GM12878 (cell line): ENCODE measurements around the gene OSER1.

Experiments
- FOXM1 ChIP-seq: IDR thresholded peaks from 2 replicates; pipeline ENCODE4 v1.6.1; 2012; ENCODE audit warnings: low read depth, mild to moderate bottlenecking, inconsistent platforms, low read length, moderate library complexity
- POLR2A ChIP-seq: IDR thresholded peaks from 2 replicates; pipeline ENCODE4 v1.6.1; 2011; ENCODE audit warnings: low read depth, mild to moderate bottlenecking, low read length
- SMARCA5 ChIP-seq: fragments of 450-650 bp; IDR thresholded peaks from 2 replicates; pipeline ENCODE4 v1.6.1; 2017; ENCODE audit warnings: mild to moderate bottlenecking
- TAF1 ChIP-seq: IDR thresholded peaks from 2 replicates; pipeline ENCODE4 v1.6.1; 2011; ENCODE audit warnings: mild to moderate bottlenecking, low read depth, low read length, borderline replicate concordance
- TARDBP ChIP-seq: IDR thresholded peaks from 2 replicates; pipeline ENCODE4 v1.6.1; 2016; ENCODE audit warnings: borderline replicate concordance
- YY1 ChIP-seq: IDR thresholded peaks from 2 replicates; pipeline ENCODE4 v1.6.1; 2011; ENCODE audit warnings: low read depth, mild to moderate bottlenecking, low read length
- ZBTB11 ChIP-seq: fragments of 450-650 bp; formaldehyde crosslinking; IDR thresholded peaks from 2 replicates; pipeline ENCODE4 v1.5.0; 2022; ENCODE audit warnings: mild to moderate bottlenecking, missing genetic modification characterization
- ZBTB33 ChIP-seq: fragments of 450-650 bp; IDR thresholded peaks from 2 replicates; pipeline ENCODE4 v1.6.1; 2017; ENCODE audit warnings: mild to moderate bottlenecking
- TF ChIP-seq, protein P1 (sequence below), 3 experiments: IDR thresholded peaks in 2 of 3; conservative IDR thresholded peaks in 1 of 3; 2 replicates each; pipeline ENCODE4 v1.5.1; 2011; ENCODE audit warnings: low read depth in 3 of 3, low read length in 3 of 3, mild to moderate bottlenecking in 3 of 3, control low read depth in 2 of 3, moderate library complexity in 2 of 3, inconsistent platforms in 1 of 3, mixed read lengths in 1 of 3; ENCODE audit not compliant: control insufficient read depth in 2 of 3, insufficient read depth in 1 of 3; ENCODE audit errors: extremely low read depth in 1 of 3

- TF ChIP-seq ZBTB33: no peak
- no peak for TF ChIP-seq POLR2A
- TF ChIP-seq TAF1: no peak
- TF ChIP-seq, protein P1, sequence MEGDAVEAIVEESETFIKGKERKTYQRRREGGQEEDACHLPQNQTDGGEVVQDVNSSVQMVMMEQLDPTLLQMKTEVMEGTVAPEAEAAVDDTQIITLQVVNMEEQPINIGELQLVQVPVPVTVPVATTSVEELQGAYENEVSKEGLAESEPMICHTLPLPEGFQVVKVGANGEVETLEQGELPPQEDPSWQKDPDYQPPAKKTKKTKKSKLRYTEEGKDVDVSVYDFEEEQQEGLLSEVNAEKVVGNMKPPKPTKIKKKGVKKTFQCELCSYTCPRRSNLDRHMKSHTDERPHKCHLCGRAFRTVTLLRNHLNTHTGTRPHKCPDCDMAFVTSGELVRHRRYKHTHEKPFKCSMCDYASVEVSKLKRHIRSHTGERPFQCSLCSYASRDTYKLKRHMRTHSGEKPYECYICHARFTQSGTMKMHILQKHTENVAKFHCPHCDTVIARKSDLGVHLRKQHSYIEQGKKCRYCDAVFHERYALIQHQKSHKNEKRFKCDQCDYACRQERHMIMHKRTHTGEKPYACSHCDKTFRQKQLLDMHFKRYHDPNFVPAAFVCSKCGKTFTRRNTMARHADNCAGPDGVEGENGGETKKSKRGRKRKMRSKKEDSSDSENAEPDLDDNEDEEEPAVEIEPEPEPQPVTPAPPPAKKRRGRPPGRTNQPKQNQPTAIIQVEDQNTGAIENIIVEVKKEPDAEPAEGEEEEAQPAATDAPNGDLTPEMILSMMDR (IDR thresholded peaks at IDR 0.05 in 2 of 3, conservative IDR thresholded peaks at IDR 0.05 in 1 of 3; ENCODE audit: control insufficient read depth in 2 of 3, extremely low read depth in 1 of 3, insufficient read depth in 1 of 3, low read depth in 3 of 3, low read length in 3 of 3): no peak
- TF ChIP-seq YY1: 0 out of 2 replicates have a peak, but pooled peaks have one; percentile 2
- TF ChIP-seq SMARCA5: no peak
- TF ChIP-seq ZBTB11: no peak
- no peak for TF ChIP-seq TARDBP
- TF ChIP-seq FOXM1: no peak
These were observed 837 bp upstream of the OSER1 start for GRCh38 chr20:44211177-44212039.
